ENCODE results near the gene CDK3. TPM values are rescaled to one million over a fixed set of nuclear protein-coding genes. Genes with fewer than 3 reads are reported as not detected.

CDK3 gene
- total RNA-seq, 2 donors from 2014 or later = 5.3 to 8.2 TPM

DNA sequence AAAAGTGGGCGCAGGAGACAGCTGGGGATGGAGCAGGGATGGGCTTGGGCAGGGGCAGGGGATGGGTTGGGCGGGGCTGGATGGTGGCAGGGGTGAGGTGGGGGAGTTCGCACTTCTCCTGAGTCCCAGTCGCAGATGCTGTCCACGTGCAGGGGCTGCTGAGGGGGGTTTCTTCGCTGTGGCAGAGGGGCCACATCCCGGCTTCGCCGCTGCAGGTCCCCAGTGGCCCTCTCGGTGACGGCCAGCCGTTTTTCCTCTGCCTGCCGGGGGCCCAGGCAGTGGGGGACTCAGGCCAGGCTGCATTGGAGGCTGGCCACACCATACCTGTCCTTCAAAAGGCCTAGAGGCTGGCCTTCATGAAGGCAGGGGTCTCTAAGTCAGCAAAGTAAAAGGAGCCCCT is 18.1 kb downstream of the CDK3 start:
- H3K9ac ChIP-seq (ENCODE audit: low read depth in 2 of 2, low read length in 2 of 2) = no peak overlapping the region
- intact Hi-C loops (cut with DNase I) = loop anchor here (10.0 kb wide), 2 partner anchors 56 to 276 kb away; partner anchors contain the start of genes GALR2, SRP68 and ZACN
- H3K27me3 ChIP-seq = no peaks in the 10 kb centered on the region
- no peak overlapping the region for H3K4me3 ChIP-seq
- DNase-seq = no peak
- H3K9me3 ChIP-seq = no peaks in the 10 kb centered on the region
- TF ChIP-seq, protein P1, sequence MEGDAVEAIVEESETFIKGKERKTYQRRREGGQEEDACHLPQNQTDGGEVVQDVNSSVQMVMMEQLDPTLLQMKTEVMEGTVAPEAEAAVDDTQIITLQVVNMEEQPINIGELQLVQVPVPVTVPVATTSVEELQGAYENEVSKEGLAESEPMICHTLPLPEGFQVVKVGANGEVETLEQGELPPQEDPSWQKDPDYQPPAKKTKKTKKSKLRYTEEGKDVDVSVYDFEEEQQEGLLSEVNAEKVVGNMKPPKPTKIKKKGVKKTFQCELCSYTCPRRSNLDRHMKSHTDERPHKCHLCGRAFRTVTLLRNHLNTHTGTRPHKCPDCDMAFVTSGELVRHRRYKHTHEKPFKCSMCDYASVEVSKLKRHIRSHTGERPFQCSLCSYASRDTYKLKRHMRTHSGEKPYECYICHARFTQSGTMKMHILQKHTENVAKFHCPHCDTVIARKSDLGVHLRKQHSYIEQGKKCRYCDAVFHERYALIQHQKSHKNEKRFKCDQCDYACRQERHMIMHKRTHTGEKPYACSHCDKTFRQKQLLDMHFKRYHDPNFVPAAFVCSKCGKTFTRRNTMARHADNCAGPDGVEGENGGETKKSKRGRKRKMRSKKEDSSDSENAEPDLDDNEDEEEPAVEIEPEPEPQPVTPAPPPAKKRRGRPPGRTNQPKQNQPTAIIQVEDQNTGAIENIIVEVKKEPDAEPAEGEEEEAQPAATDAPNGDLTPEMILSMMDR (IDR thresholded peaks at IDR 0.05) = no peak
- H3K36me3 ChIP-seq = no peaks in the 10 kb centered on the region
- H3K27ac ChIP-seq = no peak overlapping the region
- H3K4me1 ChIP-seq = no peaks in the 10 kb centered on the region

DNA sequence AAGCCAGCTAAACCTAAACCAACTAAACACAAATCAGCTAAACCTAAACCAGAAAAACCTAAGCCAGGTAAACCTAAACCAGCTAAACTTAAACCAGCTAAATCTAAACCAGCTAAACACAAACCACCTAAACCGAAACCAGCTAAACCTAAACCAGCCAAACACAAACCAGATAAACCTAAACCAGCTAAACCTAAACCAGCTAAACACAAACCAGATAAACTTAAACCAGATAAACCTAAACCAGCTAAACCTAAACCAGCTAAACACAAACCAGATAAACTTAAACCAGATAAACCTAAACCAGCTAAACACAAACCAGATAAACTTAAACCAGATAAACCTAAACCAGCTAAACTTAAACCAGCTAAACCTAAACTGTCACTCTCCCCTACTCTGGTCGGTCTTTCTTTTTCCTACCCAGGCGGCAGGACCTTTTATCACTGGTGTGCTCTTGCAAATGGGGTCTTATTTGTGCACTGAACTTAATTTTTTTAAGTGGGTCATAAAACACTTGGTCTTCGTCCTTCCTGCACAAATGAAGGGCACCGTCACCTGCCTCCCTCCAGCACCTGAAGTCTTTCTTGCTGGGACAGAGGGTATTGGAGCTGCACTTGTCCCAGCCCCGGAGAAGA is 19.3 kb downstream of the CDK3 start:
- no peak overlapping the region for H3K9ac ChIP-seq (ENCODE audit: low read depth in 2 of 2, low read length in 2 of 2)
- DNase-seq = no peak
- no peaks in the 10 kb centered on the region for H3K4me1 ChIP-seq
- H3K9me3 ChIP-seq = no peaks in the 10 kb centered on the region
- intact Hi-C loops (cut with DNase I) = loop anchor here (10.0 kb wide), 2 partner anchors 55 to 275 kb away; partner anchors contain the start of genes GALR2, SRP68 and ZACN
- H3K27ac ChIP-seq = no peak overlapping the region
- H3K36me3 ChIP-seq = no peaks in the 10 kb centered on the region
- TF ChIP-seq, protein P1 (IDR thresholded peaks at IDR 0.05) = no peak
- H3K27me3 ChIP-seq = no peaks in the 10 kb centered on the region
- no peak overlapping the region for H3K4me3 ChIP-seq

DNA sequence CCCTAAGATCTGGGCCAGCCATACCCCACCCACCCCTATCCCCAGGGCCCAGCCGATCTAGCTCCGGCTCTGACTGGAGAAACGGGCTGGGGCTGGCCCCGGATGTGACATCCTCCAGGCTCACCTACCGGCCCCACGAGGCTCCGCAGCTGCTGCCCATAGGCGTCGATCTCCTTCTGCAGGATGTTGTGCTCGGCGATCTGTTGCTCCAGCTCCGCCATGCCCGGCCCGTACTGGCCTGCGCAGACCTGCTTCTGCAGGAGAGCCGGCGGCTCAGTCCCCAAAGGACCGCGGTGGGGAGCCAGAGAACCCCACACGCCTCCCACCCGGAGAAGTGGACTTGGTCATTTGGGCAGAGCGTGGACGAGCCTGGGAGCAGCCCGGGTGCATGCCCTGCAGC is 21.6 kb downstream of the CDK3 start:
- Histone ChIP-seq H3K36me3 (no peaks in the 10 kb centered on the region), H3K9me3 (no peaks in the 10 kb centered on the region), H3K27ac (no peak overlapping the region), H3K4me3 (no peak overlapping the region), H3K4me1 (no peaks in the 10 kb centered on the region), H3K9ac (ENCODE audit: low read depth in 2 of 2, low read length in 2 of 2) (no peak overlapping the region), H3K27me3 (no peaks in the 10 kb centered on the region)
- intact Hi-C loops (cut with DNase I) = no loop called here
- TF ChIP-seq, protein P1 (IDR thresholded peaks at IDR 0.05) = no peak
- no peak for DNase-seq

DNA sequence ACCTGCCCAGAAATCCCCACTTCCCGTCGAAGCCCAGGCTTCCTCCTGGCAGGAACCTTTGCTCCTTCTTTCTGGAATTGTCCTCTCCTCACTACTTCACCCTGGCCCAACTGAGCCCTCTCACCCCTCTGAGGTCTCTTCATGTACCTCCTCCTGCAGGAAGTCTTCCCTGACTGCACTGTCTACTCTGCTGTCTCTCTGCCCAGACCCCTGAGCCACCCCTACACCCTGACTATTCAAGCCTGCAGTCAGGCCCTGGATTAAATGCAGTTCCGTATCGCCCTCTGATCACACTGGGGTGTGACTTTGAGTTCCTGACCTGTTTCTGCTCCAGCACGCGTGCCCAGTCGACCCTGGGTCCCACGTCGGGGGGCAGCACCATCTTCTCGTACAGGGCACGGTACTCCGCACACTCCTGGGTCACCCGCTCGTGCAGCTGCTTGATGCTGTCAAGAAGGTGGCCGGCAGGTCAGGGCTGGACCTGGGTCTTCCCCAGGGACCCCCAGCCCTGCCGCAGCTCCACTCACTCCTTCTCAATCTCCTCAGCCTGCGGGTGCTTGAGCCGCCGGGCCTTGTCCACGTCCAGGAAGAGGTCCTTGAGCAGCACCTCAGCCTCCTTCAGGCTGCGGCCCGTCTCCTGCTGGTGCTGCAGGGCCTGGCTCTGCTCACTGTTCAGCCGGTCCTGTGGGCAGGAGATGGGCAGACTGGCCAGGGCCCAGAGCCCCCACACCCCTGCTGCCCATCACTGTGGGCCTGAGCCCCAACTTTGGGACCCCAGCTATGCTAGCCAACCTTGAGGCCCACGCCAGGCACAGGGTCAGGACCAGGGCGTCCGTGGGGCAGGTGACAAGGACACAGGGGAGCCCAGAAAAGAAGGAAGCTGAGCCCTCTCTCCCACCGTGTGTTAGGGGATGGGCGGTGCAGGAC is 22.6 kb downstream of the CDK3 start:
- no peak overlapping the region for H3K27ac ChIP-seq
- H3K4me3 ChIP-seq = no peak overlapping the region
- H3K27me3 ChIP-seq = no peaks in the 10 kb centered on the region
- intact Hi-C loops (cut with DNase I) = no loop called here
- H3K4me1 ChIP-seq = no peaks in the 10 kb centered on the region
- H3K36me3 ChIP-seq = no peaks in the 10 kb centered on the region
- no peak overlapping the region for H3K9ac ChIP-seq (ENCODE audit: low read depth in 2 of 2, low read length in 2 of 2)
- DNase-seq = no peak
- no peaks in the 10 kb centered on the region for H3K9me3 ChIP-seq
- TF ChIP-seq, protein P1 (IDR thresholded peaks at IDR 0.05) = no peak

DNA sequence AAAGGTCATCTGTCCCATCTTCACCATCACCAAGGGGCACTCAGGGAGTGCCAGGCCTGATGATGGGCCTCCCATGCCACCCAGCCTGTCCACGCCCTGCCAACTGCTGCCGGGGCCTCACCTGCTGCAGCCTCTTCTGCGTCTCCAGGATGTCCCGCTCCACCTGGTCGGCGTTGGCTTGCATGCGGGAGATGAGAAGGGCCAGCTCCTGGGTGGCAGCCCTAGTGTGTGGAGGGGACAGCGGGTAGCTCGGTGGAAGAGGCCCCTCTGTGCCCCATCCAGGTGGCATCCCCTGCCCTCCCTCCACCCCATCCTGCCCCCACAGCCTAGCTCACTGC is 23.2 kb downstream of the CDK3 start:
- TF ChIP-seq, protein P1 (IDR thresholded peaks at IDR 0.05) = no peak
- no peak for DNase-seq
- Histone ChIP-seq H3K4me3 (no peak overlapping the region), H3K4me1 (no peaks in the 10 kb centered on the region), H3K27me3 (no peaks in the 10 kb centered on the region), H3K9ac (ENCODE audit: low read depth in 2 of 2, low read length in 2 of 2) (no peak overlapping the region), H3K9me3 (no peaks in the 10 kb centered on the region), H3K27ac (no peak overlapping the region), H3K36me3 (no peaks in the 10 kb centered on the region)
- intact Hi-C loops (cut with DNase I) = no loop called here

Measured in colonic mucosa (tissue), 4 donors.